Retinal pigment epithelial cell (primary cell): ENCODE data around the gene POLE2.
A peak's percentile ranks its signal among the peaks of the same experiment; 100 is the strongest.
"Not testable (repeated sequence)": the region's sequence is repeated elsewhere in the genome, so short reads cannot be mapped to it uniquely, and the experiment has no call there.

Experiments used
- DNase-seq: peaks from one replicate; pipeline ENCODE4 v3.0.0-alpha.2; 2010; ENCODE audit warnings: low read depth
- H3K4me3 ChIP-seq: 2 replicates; pipeline ENCODE4 v1.5.1; 2011; ENCODE audit warnings: mild to moderate bottlenecking, low read length, control low read depth, moderate library complexity
- TF ChIP-seq, protein P1 (sequence below): conservative IDR thresholded peaks from 2 replicates; pipeline ENCODE4 v1.5.1; 2011; ENCODE audit warnings: low read depth, low read length, control low read depth, inconsistent platforms

POLE2 gene

DNA sequence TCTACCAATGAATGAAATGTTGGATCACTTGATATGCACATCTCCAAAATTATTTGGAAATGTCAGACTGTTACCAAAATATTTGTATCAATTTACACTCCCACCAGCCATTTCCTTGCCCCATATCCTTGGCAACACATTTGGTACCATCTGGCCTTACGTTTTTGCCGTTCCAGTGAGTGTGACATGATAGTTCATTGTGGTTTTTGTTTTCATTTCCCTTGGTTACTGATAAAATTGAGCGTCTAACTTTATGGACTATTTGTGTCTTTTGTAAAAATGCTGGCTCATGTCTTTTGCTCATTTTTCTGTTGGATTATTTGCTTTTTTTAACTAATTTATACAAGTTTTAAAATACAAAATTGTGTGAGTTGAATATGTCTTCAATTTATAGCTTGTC lies 16.0 kb upstream of the POLE2 start:
- H3K4me3 ChIP-seq, result no peak overlapping the region
- TF ChIP-seq, protein P1, sequence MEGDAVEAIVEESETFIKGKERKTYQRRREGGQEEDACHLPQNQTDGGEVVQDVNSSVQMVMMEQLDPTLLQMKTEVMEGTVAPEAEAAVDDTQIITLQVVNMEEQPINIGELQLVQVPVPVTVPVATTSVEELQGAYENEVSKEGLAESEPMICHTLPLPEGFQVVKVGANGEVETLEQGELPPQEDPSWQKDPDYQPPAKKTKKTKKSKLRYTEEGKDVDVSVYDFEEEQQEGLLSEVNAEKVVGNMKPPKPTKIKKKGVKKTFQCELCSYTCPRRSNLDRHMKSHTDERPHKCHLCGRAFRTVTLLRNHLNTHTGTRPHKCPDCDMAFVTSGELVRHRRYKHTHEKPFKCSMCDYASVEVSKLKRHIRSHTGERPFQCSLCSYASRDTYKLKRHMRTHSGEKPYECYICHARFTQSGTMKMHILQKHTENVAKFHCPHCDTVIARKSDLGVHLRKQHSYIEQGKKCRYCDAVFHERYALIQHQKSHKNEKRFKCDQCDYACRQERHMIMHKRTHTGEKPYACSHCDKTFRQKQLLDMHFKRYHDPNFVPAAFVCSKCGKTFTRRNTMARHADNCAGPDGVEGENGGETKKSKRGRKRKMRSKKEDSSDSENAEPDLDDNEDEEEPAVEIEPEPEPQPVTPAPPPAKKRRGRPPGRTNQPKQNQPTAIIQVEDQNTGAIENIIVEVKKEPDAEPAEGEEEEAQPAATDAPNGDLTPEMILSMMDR, result no peak
- DNase-seq, result no peak

DNA sequence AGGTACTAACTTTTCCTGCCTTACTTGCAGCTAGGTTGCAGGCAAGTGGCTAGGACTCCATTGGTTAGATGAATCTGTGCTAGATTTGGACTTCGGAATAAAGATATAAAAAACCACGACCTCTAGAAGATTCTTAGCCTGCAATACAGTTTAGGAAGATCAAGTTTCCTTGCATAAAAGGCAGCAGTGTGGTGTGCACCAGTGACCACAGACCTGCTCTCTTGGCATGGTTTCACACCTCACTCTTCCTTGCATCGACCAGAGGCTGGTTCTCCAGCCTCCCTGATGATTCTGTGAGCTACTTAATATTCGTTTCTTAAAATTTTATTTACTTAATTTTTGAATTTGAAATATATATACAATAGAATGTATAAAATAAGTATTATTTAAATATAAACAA lies 14.7 kb upstream of the POLE2 start:
- DNase-seq, result no peak
- TF ChIP-seq, protein P1, result no peak
- no peak overlapping the region for H3K4me3 ChIP-seq

DNA sequence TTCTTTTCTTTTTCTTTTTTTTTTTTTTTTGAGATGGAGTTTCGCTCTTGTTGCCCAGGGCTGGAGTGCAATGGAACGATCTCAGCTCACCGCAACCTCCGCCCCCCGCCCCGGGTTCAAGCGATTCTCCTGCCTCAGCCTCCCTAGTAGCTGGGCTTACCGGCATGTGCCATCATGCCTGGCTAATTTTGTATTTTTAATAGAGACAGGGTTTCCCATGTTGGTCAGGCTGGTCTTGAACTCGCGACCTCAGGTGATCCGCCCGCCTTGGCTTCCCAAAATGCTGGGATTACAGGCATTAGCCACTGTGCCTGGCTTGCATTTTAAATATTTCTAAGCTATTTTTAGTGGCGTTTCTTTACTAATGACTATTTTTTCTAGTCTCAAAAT lies 5.7 kb upstream of the POLE2 start:
- not testable (repeated sequence) for DNase-seq
- peak overlapping the region; percentile 66 for H3K4me3 ChIP-seq

DNA sequence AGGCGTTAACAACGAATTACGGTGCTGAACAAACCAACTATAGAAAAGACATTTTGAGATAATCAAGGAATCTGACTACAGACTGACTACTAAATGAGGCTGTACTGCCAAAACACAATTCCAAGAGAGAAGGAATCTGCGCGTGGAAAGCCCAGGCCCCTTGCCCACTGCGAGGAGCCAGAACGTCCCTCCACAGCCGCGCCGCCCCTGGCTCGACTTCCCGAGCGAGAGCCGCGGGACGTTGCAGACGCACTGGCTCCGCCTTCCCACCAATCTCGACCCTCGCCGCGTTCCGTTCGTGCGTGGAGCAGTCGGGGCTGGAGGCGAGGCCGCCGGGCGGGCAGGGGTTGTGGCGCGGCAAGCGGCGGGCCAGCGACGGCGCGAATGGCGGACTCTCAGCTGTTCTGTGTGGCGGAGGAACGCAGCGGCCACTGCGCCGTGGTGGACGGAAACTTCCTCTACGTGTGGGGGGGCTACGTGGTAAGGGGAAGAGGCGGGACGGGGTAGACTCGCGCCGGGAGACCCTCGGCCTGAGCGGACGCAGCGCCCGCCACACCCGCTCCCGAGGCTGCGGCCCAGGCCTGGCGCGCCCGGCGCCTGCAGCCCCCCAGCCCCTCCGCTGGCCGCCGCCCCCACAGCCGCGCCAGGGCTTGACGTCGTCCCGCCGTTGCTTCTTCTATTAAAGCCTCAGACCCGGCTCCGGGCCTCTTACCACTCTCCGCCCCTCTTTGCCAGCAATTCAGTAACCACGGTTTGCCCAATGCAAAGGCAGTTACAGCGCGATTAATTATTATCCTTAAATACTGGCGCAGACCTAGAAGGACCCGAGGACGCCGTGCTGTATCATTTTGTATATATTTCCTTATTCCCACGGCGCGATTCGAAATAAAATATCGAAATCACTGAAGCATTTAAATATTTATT lies 5.1 kb upstream of the POLE2 start, which contains the start of gene KLHDC1:
Gene KLHDC1, plus strand, starts transcription at position 310 of the 924 bp plus-strand sequence. Its CDS starts 75 bp downstream, at position 385.
- H3K4me3 ChIP-seq, result peak within 1 kb of the TSS; percentile 66
- peak; percentile 44 for DNase-seq
- TF ChIP-seq, protein P1, result no peak

DNA sequence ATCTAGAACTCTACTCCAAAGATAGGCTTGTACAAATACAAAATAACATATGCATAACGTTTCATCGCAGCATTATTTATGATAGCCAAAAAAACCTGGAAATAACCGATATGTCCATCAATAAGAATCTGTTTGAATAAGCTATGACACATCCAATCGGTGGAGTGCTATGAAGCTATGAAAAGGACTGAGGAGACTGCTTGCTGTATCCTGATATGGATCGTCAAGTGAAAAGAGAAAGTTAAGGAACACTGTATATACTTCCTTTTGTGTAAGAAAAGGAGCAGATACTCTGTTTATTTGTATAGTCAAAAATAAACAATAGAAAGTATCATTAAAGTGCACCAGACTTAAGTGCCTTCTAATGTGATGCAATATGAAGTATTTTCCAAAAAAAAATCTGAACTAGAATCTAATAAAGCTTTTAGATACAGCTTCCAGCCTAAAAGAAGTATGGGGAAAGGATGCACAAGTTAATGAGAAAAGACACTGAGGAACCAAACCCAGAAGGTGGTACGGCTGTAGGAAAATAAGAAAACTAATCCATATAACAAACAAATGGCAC lies 4.3 kb upstream of the POLE2 start:
- no peak for DNase-seq
- H3K4me3 ChIP-seq, result peak overlapping the region; percentile 66
- TF ChIP-seq, protein P1, result no peak

DNA sequence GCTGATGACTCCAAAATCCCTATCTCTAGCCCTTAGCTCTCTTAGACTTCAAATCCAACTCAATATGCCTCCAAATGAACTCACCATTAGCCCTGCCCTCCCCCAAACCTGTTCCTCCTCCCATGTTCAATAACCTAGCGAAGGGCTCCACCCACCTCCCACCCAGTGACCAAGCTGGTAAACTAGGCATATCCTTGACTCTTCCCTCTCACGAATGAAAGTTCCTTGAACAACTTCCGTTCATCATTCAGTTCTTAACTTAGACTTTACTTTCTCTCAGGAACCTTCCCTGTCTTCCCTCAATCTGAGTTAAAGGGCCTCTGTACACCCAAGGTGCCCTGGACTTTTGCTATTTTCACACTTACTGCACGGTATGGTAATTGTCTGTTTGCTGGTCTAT lies 3.0 kb upstream of the POLE2 start:
- TF ChIP-seq, protein P1, result no peak
- no peak for DNase-seq
- no peak overlapping the region for H3K4me3 ChIP-seq

DNA sequence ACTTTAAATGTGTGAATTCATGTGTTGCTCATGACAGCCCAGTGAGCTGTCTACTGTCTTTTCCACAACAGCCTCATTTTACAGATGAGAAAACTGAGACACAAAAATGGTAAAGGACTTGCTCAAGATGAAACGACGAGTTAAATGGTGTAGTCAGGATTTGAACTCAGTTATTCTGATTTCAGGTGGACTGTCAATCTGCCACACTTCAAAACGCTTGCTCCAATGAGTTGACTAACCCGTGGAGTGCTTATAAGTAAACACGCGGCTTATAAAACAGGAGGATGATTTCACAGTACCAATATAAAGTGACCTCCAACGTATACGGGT lies 652 bp upstream of the POLE2 start:
- H3K4me3 ChIP-seq, result peak overlapping the region; percentile 69
- TF ChIP-seq, protein P1, result no peak

More for the DNA sequence above, 652 bp upstream of the POLE2 start:
- no peak for DNase-seq
